GM19025 (cell line): ENCODE results near the gene INF2.

Experiments used
- ATAC-seq: cut with Tn5 transposase; IDR thresholded peaks from one replicate; pipeline ENCODE4 v1.9.1; 2021; ENCODE audit warnings: mild to moderate bottlenecking, low read depth, moderate library complexity; ENCODE audit not compliant: unreplicated experiment

INF2 gene

GRCh38 chr14:104732931-104733681, 43.7 kb downstream of the INF2 start:
- no peak for ATAC-seq

- ATAC-seq = no peak
Observed at GRCh38 chr14:104734051-104734587, 44.7 kb downstream of the INF2 start.

- no peak for ATAC-seq
Observed at GRCh38 chr14:104734601-104734990, 45.2 kb downstream of the INF2 start.

- ATAC-seq = no peak
Observed at GRCh38 chr14:104734991-104735779, 45.8 kb downstream of the INF2 start.

- no peak for ATAC-seq
Observed at GRCh38 chr14:104735830-104736642, 46.6 kb downstream of the INF2 start.

GRCh38 chr14:104738375-104739019, 49.1 kb downstream of the INF2 start:
- no peak for ATAC-seq

- no peak for ATAC-seq
Observed at GRCh38 chr14:104739026-104739425, 49.6 kb downstream of the INF2 start.

- no peak for ATAC-seq
Observed at GRCh38 chr14:104739546-104740516, 50.4 kb downstream of the INF2 start.

- no peak for ATAC-seq
Observed at GRCh38 chr14:104741108-104741802, 51.8 kb downstream of the INF2 start.

- no peak for ATAC-seq
Observed at GRCh38 chr14:104741803-104742251, 52.4 kb downstream of the INF2 start.

- no peak for ATAC-seq
Observed at GRCh38 chr14:104742586-104743455, 53.4 kb downstream of the INF2 start.

GRCh38 chr14:104743461-104744380, 54.3 kb downstream of the INF2 start:
- no peak for ATAC-seq

- no peak for ATAC-seq
Observed at GRCh38 chr14:104744484-104744883, 55.1 kb downstream of the INF2 start.

- ATAC-seq = no peak
Observed at GRCh38 chr14:104745431-104745830, 56.0 kb downstream of the INF2 start.

- ATAC-seq = no peak
Observed at GRCh38 chr14:104746071-104746545, 56.7 kb downstream of the INF2 start.

- ATAC-seq = no peak
Observed at GRCh38 chr14:104746934-104747481, 57.6 kb downstream of the INF2 start.
